Loucy (cell line): Measurements from ENCODE around the gene HMHB1.

Experiments used
- H2AFZ ChIP-seq: fragments of 200-600 bp; sonication (generic); 2 replicates; pipeline ENCODE4 v1.6.0; 2016; ENCODE audit warnings: antibody characterized with exemption, mild to moderate bottlenecking, low read length, moderate library complexity
- H3F3A ChIP-seq: fragments of 200-600 bp; 2 replicates; pipeline ENCODE4 v1.6.0; 2016; ENCODE audit warnings: antibody characterized with exemption, low read depth, mild to moderate bottlenecking
- H3K27me3 ChIP-seq: fragments of 200-600 bp; sonication (generic); 2 replicates; pipeline ENCODE4 v1.6.1; 2014; ENCODE audit warnings: low read length, mild to moderate bottlenecking; ENCODE audit not compliant: insufficient read depth, poor library complexity, severe bottlenecking
- H3K36me3 ChIP-seq: fragments of 200-600 bp; sonication (generic); 2 replicates; pipeline ENCODE4 v1.6.1; 2016; ENCODE audit warnings: low read length; ENCODE audit not compliant: insufficient read depth
- H3K4me1 ChIP-seq: fragments of 200-600 bp; sonication (generic); 2 replicates; pipeline ENCODE4 v1.5.1; 2014; ENCODE audit warnings: low read length, mild to moderate bottlenecking; ENCODE audit not compliant: insufficient read depth, poor library complexity, severe bottlenecking
- H3K4me2 ChIP-seq: fragments of 200-600 bp; sonication (generic); 2 replicates; pipeline ENCODE4 v1.6.0; 2014; ENCODE audit warnings: antibody characterized with exemption, low read length, low read depth, mild to moderate bottlenecking; ENCODE audit not compliant: poor library complexity, severe bottlenecking
- H3K4me3 ChIP-seq: fragments of 200-600 bp; sonication (generic); 2 replicates; pipeline ENCODE4 v1.5.1; 2014; ENCODE audit warnings: low read length, mild to moderate bottlenecking, mixed read lengths; ENCODE audit not compliant: poor library complexity, severe bottlenecking
- H3K79me2 ChIP-seq: fragments of 200-600 bp; sonication (generic); 2 replicates; pipeline ENCODE4 v1.6.1; 2014; ENCODE audit warnings: low read length; ENCODE audit not compliant: insufficient read depth
- H3K9ac ChIP-seq: fragments of 200-600 bp; sonication (generic); 2 replicates; pipeline ENCODE4 v1.6.0; 2014; ENCODE audit warnings: mild to moderate bottlenecking, low read depth, low read length, moderate library complexity; ENCODE audit not compliant: poor library complexity, severe bottlenecking
- H3K9me2 ChIP-seq: fragments of 200-600 bp; sonication (generic); replicated peaks from 2 replicates; pipeline ENCODE4 v1.6.1; 2016; ENCODE audit warnings: low read depth, low read length, mixed read lengths
- H3K9me3 ChIP-seq: fragments of 200-600 bp; sonication (generic); 2 replicates; pipeline ENCODE4 v1.6.1; 2014; ENCODE audit warnings: mild to moderate bottlenecking, antibody characterized with exemption, low read length, low read depth; ENCODE audit not compliant: insufficient read depth
- H4K20me1 ChIP-seq: fragments of 200-600 bp; sonication (generic); 2 replicates; pipeline ENCODE4 v1.6.0; 2014; ENCODE audit warnings: antibody characterized with exemption, low read length, mild to moderate bottlenecking; ENCODE audit not compliant: insufficient read depth, poor library complexity, severe bottlenecking
- EZH2phosphoT487 ChIP-seq: fragments of 200-600 bp; IDR thresholded peaks from 2 replicates; pipeline ENCODE4 v1.6.1; 2018; ENCODE audit warnings: antibody characterized with exemption, mild to moderate bottlenecking, moderate library complexity, borderline replicate concordance
- TF ChIP-seq, protein P1 (sequence below): fragments of 200-600 bp; sonication (generic); conservative IDR thresholded peaks from 2 replicates; pipeline ENCODE4 v1.5.1; 2014; ENCODE audit warnings: mild to moderate bottlenecking, antibody characterized with exemption, low read length

HMHB1 gene

DNA sequence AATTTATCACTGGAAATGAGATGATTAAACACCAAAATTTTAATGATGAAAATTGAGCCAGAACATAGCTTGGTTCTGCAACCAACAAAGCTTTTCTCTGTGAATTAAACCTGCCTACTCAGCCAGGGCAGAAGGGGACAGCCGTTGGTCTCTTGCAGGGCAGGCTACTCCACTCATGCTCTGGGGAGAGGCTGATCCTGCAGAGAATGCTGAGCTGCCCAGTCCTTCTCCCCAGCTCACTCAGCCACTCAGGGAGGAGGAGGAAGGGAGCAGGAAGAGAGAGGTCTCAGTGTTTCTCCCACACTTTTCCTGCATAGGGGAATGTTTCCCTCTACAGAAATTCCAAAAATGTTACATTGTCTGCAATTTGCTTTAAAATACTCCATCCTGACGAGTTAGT lies 40.4 kb upstream of the HMHB1 start:
- Histone ChIP-seq H3K79me2 (no peaks in the 10 kb centered on the region), H2AFZ (no peak overlapping the region), H3K4me2 (no peak overlapping the region), H3K9ac (no peak overlapping the region), H3K9me3 (no peaks in the 10 kb centered on the region), H3K4me1 (peaks cover 4% of the 10 kb centered on the region), H4K20me1 (no peaks in the 10 kb centered on the region), H3K27me3 (no peaks in the 10 kb centered on the region), H3K36me3 (no peaks in the 10 kb centered on the region), H3F3A (no peaks in the 10 kb centered on the region), H3K4me3 (no peak overlapping the region), H3K9me2 (no peaks in the 10 kb centered on the region)
- TF ChIP-seq EZH2phosphoT487 = no peak
- TF ChIP-seq, protein P1, sequence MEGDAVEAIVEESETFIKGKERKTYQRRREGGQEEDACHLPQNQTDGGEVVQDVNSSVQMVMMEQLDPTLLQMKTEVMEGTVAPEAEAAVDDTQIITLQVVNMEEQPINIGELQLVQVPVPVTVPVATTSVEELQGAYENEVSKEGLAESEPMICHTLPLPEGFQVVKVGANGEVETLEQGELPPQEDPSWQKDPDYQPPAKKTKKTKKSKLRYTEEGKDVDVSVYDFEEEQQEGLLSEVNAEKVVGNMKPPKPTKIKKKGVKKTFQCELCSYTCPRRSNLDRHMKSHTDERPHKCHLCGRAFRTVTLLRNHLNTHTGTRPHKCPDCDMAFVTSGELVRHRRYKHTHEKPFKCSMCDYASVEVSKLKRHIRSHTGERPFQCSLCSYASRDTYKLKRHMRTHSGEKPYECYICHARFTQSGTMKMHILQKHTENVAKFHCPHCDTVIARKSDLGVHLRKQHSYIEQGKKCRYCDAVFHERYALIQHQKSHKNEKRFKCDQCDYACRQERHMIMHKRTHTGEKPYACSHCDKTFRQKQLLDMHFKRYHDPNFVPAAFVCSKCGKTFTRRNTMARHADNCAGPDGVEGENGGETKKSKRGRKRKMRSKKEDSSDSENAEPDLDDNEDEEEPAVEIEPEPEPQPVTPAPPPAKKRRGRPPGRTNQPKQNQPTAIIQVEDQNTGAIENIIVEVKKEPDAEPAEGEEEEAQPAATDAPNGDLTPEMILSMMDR = no peak

DNA sequence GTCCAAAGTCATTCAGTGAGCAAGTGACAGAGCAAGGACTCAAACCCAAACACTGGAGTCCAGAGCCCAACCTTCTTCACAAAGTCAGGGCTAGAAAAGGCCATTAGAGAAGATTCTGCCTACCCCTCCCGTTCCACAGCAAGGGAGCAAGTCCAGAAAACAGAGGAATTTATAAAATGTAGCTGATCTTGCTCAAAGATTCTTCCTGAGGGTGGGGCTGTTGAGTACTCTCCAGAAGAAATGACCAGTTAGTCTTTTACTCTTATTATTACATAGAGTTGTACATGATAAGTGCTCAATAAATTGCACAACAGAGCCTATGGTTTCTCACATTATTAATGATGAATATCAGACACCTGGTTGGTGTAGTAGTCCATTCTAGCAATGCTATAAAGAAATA lies 39.3 kb upstream of the HMHB1 start:
- H3K36me3 ChIP-seq = no peaks in the 10 kb centered on the region
- no peaks in the 10 kb centered on the region for H3K9me2 ChIP-seq
- H3K9ac ChIP-seq = no peak overlapping the region
- H3K79me2 ChIP-seq = no peaks in the 10 kb centered on the region
- no peaks in the 10 kb centered on the region for H3K27me3 ChIP-seq
- no peak for TF ChIP-seq EZH2phosphoT487
- TF ChIP-seq, protein P1 = no peak
- no peaks in the 10 kb centered on the region for H3F3A ChIP-seq
- peaks cover 4% of the 10 kb centered on the region for H3K4me1 ChIP-seq
- no peak overlapping the region for H3K4me3 ChIP-seq
- H2AFZ ChIP-seq = no peak overlapping the region
- no peaks in the 10 kb centered on the region for H3K9me3 ChIP-seq
- no peak overlapping the region for H3K4me2 ChIP-seq
- H4K20me1 ChIP-seq = no peaks in the 10 kb centered on the region

DNA sequence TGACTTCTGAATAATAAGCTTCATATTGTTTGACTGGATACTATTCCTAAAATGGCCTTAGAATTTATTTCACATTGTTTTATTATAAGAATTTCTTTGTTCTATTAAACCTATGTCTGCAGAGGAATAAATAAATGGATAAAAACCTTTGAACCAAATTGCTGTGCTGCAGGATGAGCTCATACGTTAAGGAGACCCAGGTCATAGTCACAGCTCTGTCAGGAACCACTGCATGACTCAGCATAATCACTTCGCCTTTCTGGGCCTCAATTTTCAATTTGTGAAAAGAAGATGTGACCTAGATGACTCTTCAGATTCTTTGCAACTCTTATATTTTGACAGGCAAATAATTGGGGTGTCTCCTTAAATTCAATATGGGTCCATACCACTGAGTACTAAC lies 36.7 kb upstream of the HMHB1 start:
- H4K20me1 ChIP-seq = no peaks in the 10 kb centered on the region
- no peaks in the 10 kb centered on the region for H3K79me2 ChIP-seq
- H3K9ac ChIP-seq = no peak overlapping the region
- no peaks in the 10 kb centered on the region for H3K9me2 ChIP-seq
- H3K27me3 ChIP-seq = no peaks in the 10 kb centered on the region
- H3K4me3 ChIP-seq = no peak overlapping the region
- no peak overlapping the region for H2AFZ ChIP-seq
- TF ChIP-seq, protein P1 = no peak
- TF ChIP-seq EZH2phosphoT487 = no peak
- H3K4me2 ChIP-seq = no peak overlapping the region
- no peaks in the 10 kb centered on the region for H3K9me3 ChIP-seq
- peaks cover 3% of the 10 kb centered on the region for H3K4me1 ChIP-seq
- H3F3A ChIP-seq = no peaks in the 10 kb centered on the region
- no peaks in the 10 kb centered on the region for H3K36me3 ChIP-seq
